VCaP (cell line): ENCODE data around the gene CEBPA.
A peak's percentile ranks its signal among the peaks of the same experiment; 100 is the strongest.

Source experiments
- H3K27ac ChIP-seq: fragments of 450-650 bp; 2 replicates; pipeline ENCODE4 v1.5.1; 2017
- TF ChIP-seq, protein P1 (sequence below): fragments of 450-650 bp; conservative IDR thresholded peaks from 2 replicates; pipeline ENCODE4 v1.5.1; 2017; ENCODE audit warnings: mild to moderate bottlenecking, moderate library complexity

CEBPA gene

DNA sequence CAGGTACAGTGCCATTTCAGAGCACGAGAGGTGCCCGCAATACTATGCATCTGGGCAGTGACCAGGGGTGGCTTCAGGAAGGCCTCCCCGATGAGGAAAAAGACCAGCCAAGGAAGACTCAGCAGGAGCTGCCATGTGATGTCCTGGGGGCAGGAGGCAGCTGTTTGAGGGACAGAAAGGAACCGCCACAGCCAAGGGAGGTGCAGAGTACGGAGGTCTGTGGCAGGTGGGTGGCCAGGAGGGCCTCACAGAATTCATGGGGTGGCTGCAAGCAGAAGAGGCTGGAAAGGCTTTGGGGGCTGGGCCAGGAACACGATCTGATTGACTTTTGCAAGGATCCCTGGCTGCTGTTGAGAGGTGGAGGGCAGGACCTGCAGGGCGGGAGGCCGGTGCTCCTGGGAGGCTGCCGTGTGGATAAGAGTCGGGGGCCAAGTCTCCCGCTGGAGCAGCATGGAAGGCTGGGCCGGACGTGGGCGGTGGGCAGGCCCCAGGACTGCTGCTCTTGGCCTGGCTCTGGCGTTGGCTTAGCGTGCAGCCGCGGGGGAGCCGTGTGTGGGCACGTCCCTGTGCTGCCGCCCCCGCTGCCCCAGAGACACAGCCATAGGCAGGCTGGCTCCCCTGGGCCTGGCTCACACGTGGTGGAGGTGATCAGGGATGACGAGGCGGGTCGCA lies 29.1 kb downstream of the CEBPA start:
- peak overlapping the region; percentile 90 for H3K27ac ChIP-seq
- TF ChIP-seq, protein P1, sequence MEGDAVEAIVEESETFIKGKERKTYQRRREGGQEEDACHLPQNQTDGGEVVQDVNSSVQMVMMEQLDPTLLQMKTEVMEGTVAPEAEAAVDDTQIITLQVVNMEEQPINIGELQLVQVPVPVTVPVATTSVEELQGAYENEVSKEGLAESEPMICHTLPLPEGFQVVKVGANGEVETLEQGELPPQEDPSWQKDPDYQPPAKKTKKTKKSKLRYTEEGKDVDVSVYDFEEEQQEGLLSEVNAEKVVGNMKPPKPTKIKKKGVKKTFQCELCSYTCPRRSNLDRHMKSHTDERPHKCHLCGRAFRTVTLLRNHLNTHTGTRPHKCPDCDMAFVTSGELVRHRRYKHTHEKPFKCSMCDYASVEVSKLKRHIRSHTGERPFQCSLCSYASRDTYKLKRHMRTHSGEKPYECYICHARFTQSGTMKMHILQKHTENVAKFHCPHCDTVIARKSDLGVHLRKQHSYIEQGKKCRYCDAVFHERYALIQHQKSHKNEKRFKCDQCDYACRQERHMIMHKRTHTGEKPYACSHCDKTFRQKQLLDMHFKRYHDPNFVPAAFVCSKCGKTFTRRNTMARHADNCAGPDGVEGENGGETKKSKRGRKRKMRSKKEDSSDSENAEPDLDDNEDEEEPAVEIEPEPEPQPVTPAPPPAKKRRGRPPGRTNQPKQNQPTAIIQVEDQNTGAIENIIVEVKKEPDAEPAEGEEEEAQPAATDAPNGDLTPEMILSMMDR = no peak

DNA sequence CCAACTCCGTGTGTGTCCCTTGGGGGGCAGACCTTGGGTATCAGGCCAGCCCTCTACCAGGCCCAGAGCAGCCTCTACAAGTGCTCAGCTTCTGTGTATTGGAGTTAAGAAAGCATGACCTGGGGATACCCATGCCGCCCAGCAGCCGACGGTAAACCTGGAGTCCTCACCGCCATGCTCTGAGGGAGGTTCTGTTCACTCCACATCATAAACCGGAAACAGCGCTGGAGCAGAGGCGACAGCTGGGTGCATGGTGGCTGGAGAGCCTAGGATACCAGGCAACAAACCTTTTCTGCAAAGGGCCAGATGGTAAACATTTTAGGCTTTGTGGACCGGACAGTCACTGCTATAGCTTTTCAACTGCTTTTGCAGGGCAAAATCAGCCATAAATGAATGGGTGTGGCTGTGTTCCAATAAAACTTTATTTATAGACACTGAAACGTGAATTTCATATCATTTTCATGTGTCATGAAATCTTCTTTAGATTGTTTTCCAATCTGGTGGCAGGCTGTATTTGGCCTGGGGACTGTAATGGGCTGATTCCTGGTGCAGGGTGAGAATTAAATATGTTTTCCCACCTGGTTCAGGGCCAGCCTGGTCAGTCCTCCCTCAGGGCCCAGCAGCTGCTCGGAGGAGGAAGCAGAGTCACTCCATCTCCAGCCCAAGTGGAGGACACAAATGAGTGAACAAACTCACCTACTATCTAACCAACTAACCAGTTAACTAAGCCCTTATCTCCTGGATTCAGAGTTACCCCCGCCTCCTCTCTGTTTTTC lies 30.9 kb downstream of the CEBPA start:
- TF ChIP-seq, protein P1 = no peak
- no peak overlapping the region for H3K27ac ChIP-seq

DNA sequence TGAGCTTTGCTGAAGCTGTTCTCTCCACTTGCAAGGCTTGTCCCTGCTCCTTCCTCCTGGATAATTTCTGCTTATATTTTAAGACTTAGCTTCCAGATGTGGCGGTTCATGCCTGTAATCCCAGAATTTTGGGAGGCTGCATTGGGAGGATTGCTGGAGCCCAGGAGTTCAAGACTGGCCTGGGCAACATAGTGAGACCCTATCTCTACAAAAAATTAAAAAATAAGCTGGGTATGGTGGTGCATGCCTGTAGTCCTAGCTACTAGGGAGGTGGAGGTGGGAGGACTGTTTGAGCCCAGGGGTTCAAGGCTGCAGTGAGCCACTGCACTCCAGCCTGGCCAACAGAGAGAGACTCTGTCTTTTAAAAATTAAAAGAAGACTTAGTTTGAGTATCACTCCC lies 31.6 kb downstream of the CEBPA start:
- TF ChIP-seq, protein P1 = no peak
- no peak overlapping the region for H3K27ac ChIP-seq

DNA sequence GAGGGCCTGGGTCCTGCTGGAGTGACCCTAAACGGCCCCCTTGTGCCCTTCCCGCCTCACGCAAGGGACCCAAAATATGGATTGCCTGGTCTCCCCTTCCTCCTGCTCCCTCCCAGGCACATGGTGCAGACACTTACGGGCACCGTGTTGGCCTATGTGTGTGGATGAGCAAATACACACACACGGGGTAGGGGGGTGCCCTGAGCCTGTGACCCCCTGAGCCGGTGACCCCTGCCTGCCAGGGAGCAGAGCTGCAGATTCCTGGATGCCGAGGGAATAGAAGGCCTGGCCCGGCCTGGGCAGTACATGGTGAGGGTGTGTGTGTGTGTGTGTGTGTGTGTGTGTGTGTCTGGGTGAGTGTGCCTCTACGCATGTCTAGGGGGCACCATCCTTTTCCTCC lies 33.3 kb downstream of the CEBPA start:
- TF ChIP-seq, protein P1 = no peak

DNA sequence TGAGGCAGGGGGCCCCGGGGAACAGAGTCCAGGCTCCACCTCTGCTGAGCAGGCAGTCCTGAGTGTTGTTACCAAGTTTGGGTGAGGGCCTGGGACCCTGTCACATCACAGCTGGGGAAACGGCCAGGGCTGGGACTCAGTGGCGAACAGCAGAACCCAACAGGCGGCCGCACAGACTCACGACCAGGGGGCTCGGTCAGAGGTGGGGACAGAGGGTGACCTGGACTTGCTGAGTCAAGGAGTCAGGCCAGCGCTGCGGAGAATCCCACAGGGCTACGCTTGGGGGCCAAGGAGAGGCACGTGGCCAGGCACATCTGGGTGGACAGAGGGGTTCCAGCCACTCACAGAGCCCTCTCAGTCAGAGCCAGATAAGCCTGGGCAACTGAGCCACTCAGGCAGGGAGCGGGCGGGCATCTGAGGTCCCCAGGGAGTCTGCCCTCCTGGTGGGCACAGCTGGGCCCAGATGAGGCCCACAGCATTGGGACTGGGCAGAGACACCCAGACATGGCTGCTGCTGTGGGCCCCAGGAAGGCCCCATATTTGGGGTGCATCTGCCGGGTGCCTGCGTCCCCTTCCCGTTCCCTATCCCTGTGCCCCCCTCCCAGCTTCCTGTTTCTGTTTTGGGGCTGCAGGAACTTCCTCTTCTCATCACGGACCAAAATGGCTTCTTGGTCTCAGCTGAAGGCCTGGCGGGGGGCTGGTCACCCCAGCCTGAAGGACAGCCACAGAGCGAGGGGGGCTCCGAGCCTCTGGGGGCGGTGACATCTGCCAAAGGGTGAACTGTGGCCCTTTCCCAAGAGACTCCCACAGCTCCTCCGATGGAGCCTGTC lies 34.0 kb downstream of the CEBPA start:
- TF ChIP-seq, protein P1 = no peak
- H3K27ac ChIP-seq = no peak overlapping the region

More for the DNA sequence above, 33.3 kb downstream of the CEBPA start:
- H3K27ac ChIP-seq = no peak overlapping the region

DNA sequence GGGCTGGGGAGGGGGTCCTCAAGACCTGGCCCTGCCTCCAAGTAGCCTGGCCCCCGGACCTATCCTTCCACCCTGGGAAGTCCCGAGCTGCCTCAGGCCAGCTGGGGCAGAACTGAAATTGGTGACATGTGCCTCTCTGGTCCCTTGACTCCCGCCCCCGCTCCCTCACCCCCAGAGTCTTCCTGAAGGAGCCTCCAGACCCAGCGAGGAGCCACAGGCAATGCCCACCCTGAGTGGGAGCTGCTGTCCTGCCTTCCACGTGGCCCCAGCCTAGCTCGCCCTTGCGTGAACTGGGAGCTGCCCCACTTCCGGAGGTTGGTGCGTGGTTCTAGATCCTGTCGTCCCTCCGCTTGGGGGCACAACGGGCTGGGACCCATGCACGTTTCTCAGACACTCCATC lies 34.6 kb downstream of the CEBPA start:
- H3K27ac ChIP-seq = no peak overlapping the region
- TF ChIP-seq, protein P1 = no peak

DNA sequence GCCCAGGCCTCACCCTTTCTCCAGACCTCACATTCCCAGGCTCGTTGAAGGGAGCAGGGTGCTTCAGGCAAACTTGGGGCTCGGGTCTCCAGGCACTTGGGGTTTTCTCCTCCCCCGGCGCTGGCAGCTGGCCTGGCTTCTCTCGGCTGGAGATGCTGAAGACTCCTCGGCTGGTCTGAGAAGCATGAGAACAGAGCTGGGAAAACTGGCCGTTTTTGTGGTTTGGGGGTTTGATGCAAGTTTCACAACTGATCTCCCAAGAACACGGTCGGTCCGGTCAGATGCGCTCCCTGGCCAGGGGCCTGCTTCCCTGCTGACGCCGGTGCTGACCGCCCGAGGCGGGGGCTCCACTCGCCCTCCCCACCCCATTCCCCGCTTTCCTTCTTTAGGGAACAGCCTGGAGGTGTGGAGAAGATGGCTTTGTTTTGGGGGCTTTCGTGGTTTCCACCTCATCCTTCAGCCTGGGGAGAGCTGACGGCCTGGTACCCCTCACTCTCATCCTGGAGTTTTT lies 35.3 kb downstream of the CEBPA start:
- TF ChIP-seq, protein P1 = no peak
- H3K27ac ChIP-seq = no peak overlapping the region
